Aorta (tissue), 5 donors: ENCODE measurements around the gene IL36RN. TPM values are rescaled to one million over a fixed set of nuclear protein-coding genes. Genes with fewer than 3 reads are reported as not detected.

Source experiments
- ATAC-seq: fragments of 200-7000 bp; cut with Tn5 transposase; one replicate; pipeline ENCODE4 v1.9.1; 2022; ENCODE audit warnings: moderate library complexity; ENCODE audit not compliant: low FRiP score
- DNase-seq, 2 donors: peaks; one replicate each; pipeline ENCODE4 v3.0.0-alpha.2; 2020
- H3K27ac ChIP-seq, 2 donors: one replicate each; pipeline ENCODE4 v1.5.1; 2013; ENCODE audit warnings: low read length in 2 of 2, mild to moderate bottlenecking in 2 of 2, moderate library complexity in 2 of 2, control low read depth in 1 of 2, inconsistent platforms in 1 of 2, low read depth in 1 of 2
- H3K27me3 ChIP-seq, 2 donors: one replicate each; pipeline ENCODE4 v1.6.1; 2013; ENCODE audit warnings: control low read depth in 1 of 2, low read length in 1 of 2, mild to moderate bottlenecking in 1 of 2, moderate library complexity in 1 of 2; ENCODE audit not compliant: insufficient read depth in 2 of 2, control insufficient read depth in 1 of 2
- H3K36me3 ChIP-seq, 2 donors: one replicate each; pipeline ENCODE4 v1.6.1; 2013; ENCODE audit warnings: control low read depth in 1 of 2, low read length in 1 of 2, mild to moderate bottlenecking in 1 of 2; ENCODE audit not compliant: insufficient read depth in 2 of 2, control insufficient read depth in 1 of 2
- H3K4me1 ChIP-seq, 2 donors: one replicate each; pipeline ENCODE4 v1.6.1; 2013; ENCODE audit warnings: low read length in 2 of 2, control low read depth in 1 of 2, mild to moderate bottlenecking in 1 of 2, moderate library complexity in 1 of 2; ENCODE audit not compliant: insufficient read depth in 2 of 2, control insufficient read depth in 1 of 2
- H3K4me3 ChIP-seq, 2 donors: one replicate each; pipeline ENCODE4 v1.5.1; 2013; ENCODE audit warnings: low read length in 2 of 2, control low read depth in 1 of 2, mild to moderate bottlenecking in 1 of 2
- H3K9me3 ChIP-seq: one replicate; pipeline ENCODE4 v1.6.1; 2013; ENCODE audit warnings: mild to moderate bottlenecking, low read length; ENCODE audit not compliant: control insufficient read depth
- WGBS, 2 donors: extraction: QIAGEN DNeasy Blood & Tissue Kit; methylation state at CpG; one replicate each; pipeline ENCODE4 v1.1.7; 2013; 5-methylcytosine and 5-hydroxymethylcytosine counted together
- intact Hi-C, 2 donors: fragments of 100-400 bp; cut with DNase I; formaldehyde crosslinking; loops; one replicate each; pipeline versions ENCODE4 v1.14.2 to v1.15.0; 2022
- polyA plus RNA-seq, 2 donors: library from polyadenylated mRNA; stranded (reverse); fragments of 200-250 nt; gene quantifications; one replicate each; pipeline ENCODE4 v1.2.3, GENCODE V29; 2013
- total RNA-seq, 2 donors: library from RNA; stranded (reverse); fragmentation: NEBNext Ultra II Directional; extraction: Animal tissue kit (Norgen Biotek cat#: 25700); gene quantifications; one replicate each; pipeline ENCODE4 v1.2.1, GENCODE V29; 2021
- donor health status: healthy with polysubstance abuse.
- donor health status: Bipolar disorder and iron deficiency.
- donor health status: DM: no; HTN: no; CAD: no.
- donor health status: DM: no; HTN: no; CAD: no.
- donor health status: DM: yes; HTN: yes; CAD: no.

IL36RN gene
- total and polyA plus RNA-seq, 4 donors = not detected

DNA sequence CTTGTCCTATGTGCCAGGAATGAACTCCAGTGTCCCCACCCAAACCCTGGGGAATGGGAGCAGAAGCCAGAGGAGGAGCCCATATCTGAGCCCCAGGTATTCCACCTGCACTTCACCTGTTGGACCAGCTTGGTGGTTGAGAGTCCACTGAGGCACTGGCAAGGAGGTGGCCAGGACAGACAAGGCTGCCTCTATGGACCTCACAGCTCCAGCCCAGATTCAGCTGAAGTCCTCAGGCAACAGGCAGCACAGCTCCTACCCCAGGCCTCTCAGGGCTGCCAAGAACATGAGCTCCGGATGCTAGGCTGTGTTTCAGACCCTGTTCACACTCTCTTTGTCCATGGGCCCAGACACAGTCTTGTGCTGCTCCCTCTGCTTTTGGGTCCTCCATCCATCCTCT is 5.9 kb downstream of the IL36RN start:
- Histone ChIP-seq H3K9me3 (peaks cover 3% of the 10 kb centered on the region), H3K27ac (no peak overlapping the region), H3K27me3 (no peaks in the 10 kb centered on the region), H3K4me3 (no peak overlapping the region), H3K36me3 (no peaks in the 10 kb centered on the region), H3K4me1 (no peaks in the 10 kb centered on the region)
- 79 to 81% methylated on average over 1 of the region's 1 CpG for WGBS, 2 donors
- intact Hi-C loops = no loop called here
- DNase-seq (no peak), ATAC-seq (no peak)

GRCh38 chr2:113067681-113068080 is 8.7 kb downstream of the IL36RN start, which contains the start of gene IL1F10:
IL1F10 (plus strand) TSS chr2:113067970; CDS start chr2:113072739, 4,769 bp downstream.
- Histone ChIP-seq H3K4me3 (no peak within 1 kb of the TSS), H3K4me1 (no peaks in the 10 kb centered on the region), H3K9me3 (peaks cover 3% of the 10 kb centered on the region), H3K27ac (no peak within 1 kb of the TSS), H3K27me3 (no peaks in the 10 kb centered on the region), H3K36me3 (no peaks in the 10 kb centered on the region)
- ATAC-seq (no peak), DNase-seq (no peak)
- WGBS, 2 donors = 70 to 81% methylated on average over 3 of the region's 3 CpGs
- intact Hi-C loops = no loop called here

DNA sequence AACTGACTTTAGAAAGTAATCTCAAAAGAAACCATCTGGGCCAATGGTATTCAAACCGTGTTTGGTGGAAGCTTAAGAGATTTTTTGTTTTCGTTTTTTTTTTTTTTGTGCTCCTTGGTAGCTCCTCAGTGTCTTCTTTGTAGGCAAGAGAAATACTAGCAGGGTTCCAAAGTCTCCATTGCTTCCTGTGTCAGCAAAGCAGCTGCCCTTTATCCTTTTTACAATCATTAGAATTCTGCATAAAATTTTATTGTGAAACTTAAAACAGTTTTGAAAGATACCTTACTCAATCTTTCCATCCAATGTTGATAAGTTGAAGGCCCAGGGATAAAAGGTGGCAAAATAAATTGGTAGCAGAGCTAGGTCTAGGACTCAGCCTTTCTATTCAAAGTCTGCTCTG is 9.3 kb downstream of the IL36RN start:
- DNase-seq (no peak), ATAC-seq (no peak)
- Histone ChIP-seq H3K4me1 (no peaks in the 10 kb centered on the region), H3K27me3 (no peaks in the 10 kb centered on the region), H3K9me3 (peaks cover 3% of the 10 kb centered on the region), H3K36me3 (no peaks in the 10 kb centered on the region), H3K4me3 (no peak overlapping the region), H3K27ac (no peak overlapping the region)
- 67 to 69% methylated on average over 2 of the region's 2 CpGs for WGBS, 2 donors
- intact Hi-C loops = no loop called here

DNA sequence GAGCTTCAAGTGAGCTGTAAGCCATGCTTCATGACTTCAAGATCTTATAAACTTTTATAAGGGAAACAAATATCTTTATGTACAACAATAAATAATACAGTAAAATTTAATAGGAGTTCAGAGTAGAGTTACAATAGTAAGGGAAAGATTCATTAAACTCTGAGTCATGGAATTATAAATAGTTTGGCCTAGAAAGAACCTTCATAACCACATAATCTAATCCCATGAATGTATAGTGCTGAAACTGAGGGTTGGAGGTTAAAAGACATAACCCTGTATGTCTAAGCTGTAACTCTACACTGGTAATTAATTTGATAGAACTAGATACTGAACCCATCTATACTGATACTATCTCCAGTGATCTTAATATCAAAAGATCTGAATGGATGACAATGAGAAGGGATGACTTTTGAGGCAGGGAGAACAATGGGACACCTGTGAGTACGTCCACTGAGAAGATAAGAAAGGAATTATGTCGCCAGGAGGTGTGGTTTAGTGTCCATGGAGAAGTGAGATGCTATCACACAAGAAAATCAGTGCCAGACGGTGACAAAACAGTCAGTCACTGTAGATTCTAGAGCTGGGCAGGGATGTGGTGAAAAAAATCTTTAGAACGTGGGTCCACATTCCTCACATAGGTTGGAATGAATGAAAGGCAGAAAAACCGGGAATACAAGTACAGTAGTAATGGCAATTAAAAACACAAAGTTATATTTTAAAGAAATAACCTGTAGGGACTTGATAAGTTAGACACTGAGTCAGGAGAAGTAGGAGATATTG is 9.9 kb downstream of the IL36RN start:
- no peaks in the 10 kb centered on the region for H3K4me1 ChIP-seq
- H3K9me3 ChIP-seq = peaks cover 3% of the 10 kb centered on the region
- H3K27me3 ChIP-seq = no peaks in the 10 kb centered on the region
- intact Hi-C loops = no loop called here
- H3K36me3 ChIP-seq = no peaks in the 10 kb centered on the region
- ATAC-seq (no peak), DNase-seq (no peak)
- 14 to 27% methylated on average over 5 of the region's 5 CpGs for WGBS, 2 donors
- H3K27ac ChIP-seq = no peak overlapping the region
- H3K4me3 ChIP-seq = no peak overlapping the region

- Histone ChIP-seq H3K4me1 (no peaks in the 10 kb centered on the region), H3K4me3 (no peak overlapping the region), H3K36me3 (no peaks in the 10 kb centered on the region), H3K27ac (no peak overlapping the region), H3K9me3 (peaks cover 2% of the 10 kb centered on the region), H3K27me3 (no peaks in the 10 kb centered on the region)
- intact Hi-C loops = no loop called here
- WGBS, 2 donors = 78 to 87% methylated on average over 4 of the region's 4 CpGs
- no peak for ATAC-seq
- no peak for DNase-seq
These were observed 10.9 kb downstream of the IL36RN start for GRCh38 chr2:113069676-113070605.

GRCh38 chr2:113070606-113070975 is 11.6 kb downstream of the IL36RN start:
- Histone ChIP-seq H3K36me3 (no peaks in the 10 kb centered on the region), H3K4me3 (no peak overlapping the region), H3K27ac (no peak overlapping the region), H3K9me3 (no peaks in the 10 kb centered on the region), H3K4me1 (no peaks in the 10 kb centered on the region), H3K27me3 (no peaks in the 10 kb centered on the region)
- ATAC-seq (no peak), DNase-seq (no peak)
- intact Hi-C loops = no loop called here
- 75 to 77% methylated on average over 1 of the region's 1 CpG for WGBS, 2 donors

DNA sequence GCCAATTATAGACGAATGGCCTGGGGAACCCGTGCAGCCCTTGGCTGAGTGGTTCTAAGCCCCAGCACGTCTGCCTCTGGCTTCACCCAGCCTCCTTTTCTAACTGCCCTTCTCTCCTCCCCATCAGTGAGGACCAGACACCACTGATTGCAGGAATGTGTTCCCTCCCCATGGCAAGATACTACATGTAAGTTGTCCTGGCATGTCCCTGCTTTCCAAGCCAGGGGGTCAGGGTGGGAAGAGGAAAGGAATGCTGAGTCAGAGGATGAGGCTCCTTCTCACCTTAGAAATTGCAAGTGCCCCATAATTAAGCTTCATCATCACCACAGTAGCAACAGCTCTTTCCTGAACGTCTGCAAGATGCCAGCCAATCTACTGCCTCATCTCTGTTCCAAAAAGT is 13.6 kb downstream of the IL36RN start:
- intact Hi-C loops = no loop called here
- H3K36me3 ChIP-seq = no peaks in the 10 kb centered on the region
- no peaks in the 10 kb centered on the region for H3K27me3 ChIP-seq
- H3K27ac ChIP-seq = no peak overlapping the region
- H3K9me3 ChIP-seq = no peaks in the 10 kb centered on the region
- no peak overlapping the region for H3K4me3 ChIP-seq
- no peaks in the 10 kb centered on the region for H3K4me1 ChIP-seq
- ATAC-seq (no peak), DNase-seq (no peak)
- 30 to 45% methylated on average over 4 of the region's 4 CpGs for WGBS, 2 donors

DNA sequence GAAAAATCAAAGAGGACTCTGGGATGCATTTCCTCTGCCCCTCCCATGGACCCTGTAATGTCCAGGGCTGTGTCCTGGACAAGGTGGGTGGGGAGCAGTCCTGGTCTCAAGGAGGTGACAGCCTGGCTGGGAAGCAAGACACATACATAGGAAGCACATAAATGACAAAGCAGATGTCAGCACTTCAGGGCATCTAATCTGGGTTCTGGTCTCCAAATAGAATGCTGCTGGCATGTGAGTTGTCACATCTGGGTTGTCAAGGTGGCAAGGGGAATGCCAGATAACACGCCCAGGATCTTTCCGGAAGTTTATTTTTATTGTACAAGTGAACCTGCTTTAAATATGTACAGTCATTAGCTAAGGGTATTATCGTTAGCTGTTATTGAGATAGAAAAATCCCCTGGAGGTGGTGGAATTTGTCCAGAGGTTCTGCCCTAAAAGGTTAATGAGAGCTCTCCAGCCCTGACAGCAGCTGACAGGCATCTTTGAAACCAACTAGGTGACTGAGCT is 14.4 kb downstream of the IL36RN start:
- Histone ChIP-seq H3K27ac (no peak overlapping the region), H3K9me3 (no peaks in the 10 kb centered on the region), H3K27me3 (no peaks in the 10 kb centered on the region), H3K4me3 (no peak overlapping the region), H3K4me1 (no peaks in the 10 kb centered on the region), H3K36me3 (no peaks in the 10 kb centered on the region)
- DNase-seq (no peak), ATAC-seq (no peak)
- intact Hi-C loops = no loop called here
- 58 to 63% methylated on average over 3 of the region's 3 CpGs for WGBS, 2 donors
